HCT116 (cell line): ENCODE measurements around the gene GCGR. TPM values are rescaled to one million over a fixed set of nuclear protein-coding genes. Genes with fewer than 3 reads are reported as not detected.

Experiments
- ATAC-seq: fragments of 200-7000 bp; cut with Tn5 transposase; 2 replicates; pipeline ENCODE4 v1.9.1; 2020; ENCODE audit warnings: mild to moderate bottlenecking, moderate library complexity
- BruUV-seq: library from RNA; stranded (reverse); fragments of 400-500 nt; replicated peaks from 2 replicates; lab custom pipeline; 2021; lab: Mats Ljungman, UMichigan
- CTCF ChIA-PET: fragments of 300-600 bp; sonication (Branson Sonifier 250); formaldehyde crosslinking; loops from one replicate; lab custom pipeline; 2021; ENCODE audit warnings: antibody characterized with exemption; lab: Charles Lee
- POLR2A ChIA-PET: fragments of 300-600, 350-600 bp; sonication (Branson Sonifier 250); formaldehyde crosslinking; loops from one replicate; lab custom pipeline; 2021; ENCODE audit warnings: antibody characterized with exemption; lab: Charles Lee
- RAD21 ChIA-PET, 2 experiments: fragments of 300-600 bp; sonication (Branson Sonifier 250); formaldehyde crosslinking; loops; one replicate each; lab custom pipeline; 2023; ENCODE audit warnings: low total read pairs in 2 of 2; ENCODE audit not compliant: uncharacterized antibody in 2 of 2, unreplicated experiment in 2 of 2, low non-redundant PET in 1 of 2; lab: Charles Lee
- DNase-seq: peaks from one replicate; pipeline ENCODE4 v3.0.0-alpha.2; 2010; ENCODE audit warnings: low read depth, low spot score
- H2AFZ ChIP-seq: fragments of 200-600 bp; shearing (Covaris generic), sonication (generic); 2 replicates; pipeline ENCODE4 v1.6.1; 2017; ENCODE audit warnings: low read depth, mixed run types, mixed read lengths, antibody characterized with exemption, low read length; ENCODE audit not compliant: poor library complexity, severe bottlenecking
- H3K27ac ChIP-seq: 2 replicates; pipeline ENCODE4 v1.5.1; 2012; ENCODE audit warnings: low read depth, low read length
- H3K27me3 ChIP-seq: fragments of 200-600 bp; sonication (generic); 2 replicates; pipeline ENCODE4 v1.6.1; 2016; ENCODE audit warnings: mixed run types, low read length, mixed read lengths; ENCODE audit not compliant: insufficient read depth
- H3K36me3 ChIP-seq, 2 experiments: fragments of 200-500 bp in 1 of 2; fragments of 200-600 bp in 1 of 2; sonication (Bioruptor generic) in 1 of 2; sonication (generic) in 1 of 2; 2 replicates each; pipeline versions ENCODE4 v1.5.1 to v1.6.1; 2014 to 2016; ENCODE audit warnings: low read length in 2 of 2, inconsistent platforms in 1 of 2, mixed read lengths in 1 of 2, mixed run types in 1 of 2; ENCODE audit not compliant: insufficient read depth in 2 of 2, control insufficient read depth in 1 of 2
- H3K4me1 ChIP-seq, 2 experiments: fragments of 200-600 bp in 1 of 2; sonication (generic) in 1 of 2; 2 replicates each; pipeline versions ENCODE4 v1.5.1 to v1.6.1; 2012 to 2017; ENCODE audit warnings: low read length in 2 of 2, inconsistent platforms in 1 of 2, mild to moderate bottlenecking in 1 of 2, mixed read lengths in 1 of 2, mixed run types in 1 of 2, moderate library complexity in 1 of 2; ENCODE audit not compliant: insufficient read depth in 2 of 2, control insufficient read depth in 1 of 2
- H3K4me2 ChIP-seq: fragments of 200-600 bp; sonication (generic); 2 replicates; pipeline ENCODE4 v1.6.1; 2017; ENCODE audit warnings: mixed run types, low read length, mixed read lengths
- H3K4me3 ChIP-seq, 2 experiments: fragments of 200-600 bp in 1 of 2; sonication (generic) in 1 of 2; replicated peaks in 1 of 2; 2 replicates each; pipeline ENCODE4 v1.5.1; 2011 to 2016; ENCODE audit warnings: low read length in 2 of 2, control low read depth in 1 of 2, low read depth in 1 of 2, mild to moderate bottlenecking in 1 of 2, mixed read lengths in 1 of 2, mixed run types in 1 of 2
- H3K79me2 ChIP-seq: fragments of 200-600 bp; sonication (generic); 2 replicates; pipeline ENCODE4 v1.6.1; 2017; ENCODE audit warnings: mild to moderate bottlenecking, mixed run types, low read length, moderate library complexity, mixed read lengths; ENCODE audit not compliant: insufficient read depth
- H3K9ac ChIP-seq: fragments of 200-600 bp; sonication (generic); 2 replicates; pipeline ENCODE4 v1.6.1; 2016; ENCODE audit warnings: low read length, mixed read lengths
- H3K9me2 ChIP-seq: fragments of 200-600 bp; sonication (generic), shearing (Covaris generic); 2 replicates; pipeline ENCODE4 v1.6.1; 2017; ENCODE audit warnings: mixed run types, mild to moderate bottlenecking, moderate library complexity; ENCODE audit not compliant: insufficient read depth
- H3K9me3 ChIP-seq, 2 experiments: fragments of 200-500 bp in 1 of 2; fragments of 200-600 bp in 1 of 2; sonication (Bioruptor generic) in 1 of 2; sonication (generic) in 1 of 2; 2 replicates each; pipeline ENCODE4 v1.6.1; 2014 to 2017; ENCODE audit warnings: low read length in 2 of 2, mixed read lengths in 2 of 2, inconsistent platforms in 1 of 2, low read depth in 1 of 2, mild to moderate bottlenecking in 1 of 2, mixed run types in 1 of 2, moderate library complexity in 1 of 2; ENCODE audit not compliant: control insufficient read depth in 1 of 2, insufficient read depth in 1 of 2
- H4K20me1 ChIP-seq: fragments of 200-600 bp; sonication (generic), shearing (Covaris generic); 2 replicates; pipeline ENCODE4 v1.6.1; 2017; ENCODE audit warnings: mixed run types, mild to moderate bottlenecking, moderate library complexity; ENCODE audit not compliant: insufficient read depth
- CEBPB ChIP-seq: IDR thresholded peaks from 2 replicates; pipeline ENCODE4 v1.6.1; 2012; ENCODE audit warnings: low read depth
- EGR1 ChIP-seq: IDR thresholded peaks from 2 replicates; pipeline ENCODE4 v1.6.1; 2012; ENCODE audit warnings: low read depth
- ELF1 ChIP-seq: IDR thresholded peaks from 2 replicates; pipeline ENCODE4 v1.6.1; 2012; ENCODE audit warnings: low read depth, borderline replicate concordance
- EZH2 ChIP-seq: fragments of 200-600 bp; sonication (generic); IDR thresholded peaks from 2 replicates; pipeline ENCODE4 v1.6.1; 2017; ENCODE audit warnings: antibody characterized with exemption, mixed run types
- FOSL1 ChIP-seq: IDR thresholded peaks from 2 replicates; pipeline ENCODE4 v1.6.1; 2012; ENCODE audit warnings: low read depth
- JUND ChIP-seq: IDR thresholded peaks from 2 replicates; pipeline ENCODE4 v1.6.1; 2012
- POLR2AphosphoS5 ChIP-seq: IDR thresholded peaks from 2 replicates; pipeline ENCODE4 v1.6.1; 2011; ENCODE audit warnings: mild to moderate bottlenecking, low read depth, low read length, moderate library complexity
- RAD21 ChIP-seq: IDR thresholded peaks from 2 replicates; pipeline ENCODE4 v1.6.1; 2012; ENCODE audit warnings: low read depth, mild to moderate bottlenecking
- SIN3A ChIP-seq: IDR thresholded peaks from 2 replicates; pipeline ENCODE4 v1.6.1; 2012; ENCODE audit warnings: low read depth
- TCF7L2 ChIP-seq: IDR thresholded peaks from 2 replicates; pipeline ENCODE4 v1.7.0; 2011; ENCODE audit warnings: borderline replicate concordance, inconsistent platforms; ENCODE audit not compliant: insufficient read depth, insufficient read length; ENCODE audit errors: extremely low read depth
- YY1 ChIP-seq: IDR thresholded peaks from 2 replicates; pipeline ENCODE4 v1.6.1; 2011; ENCODE audit warnings: low read length, low read depth, moderate library complexity, mild to moderate bottlenecking; ENCODE audit not compliant: insufficient replicate concordance; ENCODE audit errors: extremely low read depth
- ZNF274 ChIP-seq: fragments of 200-500 bp; sonication (Bioruptor generic); IDR thresholded peaks from 2 replicates; pipeline ENCODE4 v1.6.1; 2014; ENCODE audit warnings: mild to moderate bottlenecking, low read depth, low read length, inconsistent platforms
- intact Hi-C: fragments of 100-400 bp; cut with micrococcal nuclease; formaldehyde crosslinking; loops from 2 replicates; pipeline ENCODE4 v1.10.0; 2022
- total RNA-seq: library from RNA; stranded (reverse); gene quantifications from one replicate; pipeline ENCODE4 v1.2.1, GENCODE V29; 2021; ENCODE audit not compliant: unreplicated experiment
- TF ChIP-seq, protein P1 (sequence below): IDR thresholded peaks from 2 replicates; pipeline ENCODE4 v1.6.1; 2011; ENCODE audit warnings: mild to moderate bottlenecking, low read length, moderate library complexity; ENCODE audit not compliant: insufficient replicate concordance; ENCODE audit errors: extremely low read depth
- TF ChIP-seq, protein P2 (sequence below), 3 experiments: fragments of 200-600 bp in 1 of 3; sonication (generic) in 1 of 3; IDR thresholded peaks in 2 of 3; conservative IDR thresholded peaks in 1 of 3; 2 replicates each; pipeline ENCODE4 v1.5.1; 2012 to 2017; ENCODE audit warnings: low read depth in 2 of 3, low read length in 2 of 3, antibody characterized with exemption in 1 of 3, borderline replicate concordance in 1 of 3, control low read depth in 1 of 3, mild to moderate bottlenecking in 1 of 3, mixed read lengths in 1 of 3, mixed run types in 1 of 3, moderate library complexity in 1 of 3; ENCODE audit not compliant: insufficient read depth in 1 of 3
- TF ChIP-seq, protein P3 (sequence below): IDR thresholded peaks from 2 replicates; pipeline ENCODE4 v1.6.1; 2012

The GCGR gene
- total RNA-seq, 1 experiment from 2014 or later = not detected

DNA sequence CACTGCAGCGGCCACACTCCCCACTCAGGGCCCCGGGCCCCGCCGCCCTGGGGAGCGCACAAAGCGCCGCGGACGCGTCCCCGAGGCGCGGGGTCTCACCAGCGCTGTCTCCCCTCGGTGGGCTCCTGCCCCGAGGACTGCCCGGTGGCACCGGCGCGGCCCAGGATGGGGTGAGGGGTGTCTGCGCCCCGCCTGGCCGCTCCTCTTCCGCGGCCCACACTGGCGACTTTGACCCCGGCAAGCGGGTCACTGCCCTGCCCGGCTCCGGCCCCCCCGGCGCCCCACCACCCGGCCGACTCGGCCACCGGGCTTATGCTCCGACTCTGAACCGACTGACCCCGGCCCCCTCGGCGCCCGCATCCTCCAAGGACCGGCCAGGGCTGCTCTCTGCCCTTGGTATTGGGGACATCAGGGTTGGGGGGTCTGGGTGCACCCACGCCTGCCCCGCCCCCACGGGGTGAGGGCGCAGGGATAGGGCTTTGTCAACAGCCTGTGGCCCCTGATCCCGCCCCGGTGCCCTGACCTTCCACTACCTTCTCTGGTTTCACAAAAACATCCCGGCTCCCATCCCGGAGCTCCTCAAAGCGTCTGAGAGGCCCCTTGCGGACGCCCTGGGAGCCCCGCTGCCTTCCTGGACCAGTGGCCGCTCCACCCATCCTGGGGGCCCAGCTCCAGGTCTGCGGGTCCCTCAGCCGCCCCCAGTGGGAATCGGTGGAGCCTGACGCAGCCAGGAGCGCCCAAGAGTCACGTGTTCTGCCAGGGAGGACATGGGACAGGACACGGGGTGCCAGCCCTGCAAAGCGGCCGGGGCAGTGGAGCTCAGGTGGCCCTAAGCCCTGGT is 829 bp downstream of the GCGR start (continued):
- TF ChIP-seq POLR2AphosphoS5 (no peak), EGR1 (no peak), ZNF274 (no peak), SIN3A (no peak), FOSL1 (no peak), CEBPB (no peak), ELF1 (no peak), JUND (no peak)
- TF ChIP-seq, protein P1, sequence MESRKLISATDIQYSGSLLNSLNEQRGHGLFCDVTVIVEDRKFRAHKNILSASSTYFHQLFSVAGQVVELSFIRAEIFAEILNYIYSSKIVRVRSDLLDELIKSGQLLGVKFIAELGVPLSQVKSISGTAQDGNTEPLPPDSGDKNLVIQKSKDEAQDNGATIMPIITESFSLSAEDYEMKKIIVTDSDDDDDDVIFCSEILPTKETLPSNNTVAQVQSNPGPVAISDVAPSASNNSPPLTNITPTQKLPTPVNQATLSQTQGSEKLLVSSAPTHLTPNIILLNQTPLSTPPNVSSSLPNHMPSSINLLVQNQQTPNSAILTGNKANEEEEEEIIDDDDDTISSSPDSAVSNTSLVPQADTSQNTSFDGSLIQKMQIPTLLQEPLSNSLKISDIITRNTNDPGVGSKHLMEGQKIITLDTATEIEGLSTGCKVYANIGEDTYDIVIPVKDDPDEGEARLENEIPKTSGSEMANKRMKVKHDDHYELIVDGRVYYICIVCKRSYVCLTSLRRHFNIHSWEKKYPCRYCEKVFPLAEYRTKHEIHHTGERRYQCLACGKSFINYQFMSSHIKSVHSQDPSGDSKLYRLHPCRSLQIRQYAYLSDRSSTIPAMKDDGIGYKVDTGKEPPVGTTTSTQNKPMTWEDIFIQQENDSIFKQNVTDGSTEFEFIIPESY = no peak

- ChIA-PET CTCF (interaction anchor here (1.2 kb wide), 1 partner anchor 16 kb away, joined by 4 read pairs; no protein-coding TSS in a partner anchor), POLR2A (no interaction called here), RAD21 (no interaction called here)
- ATAC-seq = no peak
- H3K9me3 ChIP-seq = no peaks in the 10 kb centered on the region
- intact Hi-C loops = no loop called here
- no peaks in the 10 kb centered on the region for H4K20me1 ChIP-seq
- no peak overlapping the region for H2AFZ ChIP-seq
- H3K36me3 ChIP-seq = no peaks in the 10 kb centered on the region
- H3K27ac ChIP-seq = no peak overlapping the region
- peaks cover 0 to 6% of the 10 kb centered on the region in 2 experiments; a peak in 2 of 4 replicates for H3K4me1 ChIP-seq
- H3K4me2 ChIP-seq = no peak overlapping the region
- H3K9me2 ChIP-seq = no peaks in the 10 kb centered on the region
- no peaks in the 10 kb centered on the region for H3K79me2 ChIP-seq
- H3K27me3 ChIP-seq = peaks cover 13% of the 10 kb centered on the region; the same call in 1 of the 2 replicates
- H3K4me3 ChIP-seq = no peak overlapping the region
- BruUV-seq = no TSS peak
- DNase-seq = no peak
- H3K9ac ChIP-seq = no peak overlapping the region
- TF ChIP-seq, protein P1 = no peak
- TF ChIP-seq CEBPB = no peak
- no peak for TF ChIP-seq JUND
- TF ChIP-seq, protein P2, sequence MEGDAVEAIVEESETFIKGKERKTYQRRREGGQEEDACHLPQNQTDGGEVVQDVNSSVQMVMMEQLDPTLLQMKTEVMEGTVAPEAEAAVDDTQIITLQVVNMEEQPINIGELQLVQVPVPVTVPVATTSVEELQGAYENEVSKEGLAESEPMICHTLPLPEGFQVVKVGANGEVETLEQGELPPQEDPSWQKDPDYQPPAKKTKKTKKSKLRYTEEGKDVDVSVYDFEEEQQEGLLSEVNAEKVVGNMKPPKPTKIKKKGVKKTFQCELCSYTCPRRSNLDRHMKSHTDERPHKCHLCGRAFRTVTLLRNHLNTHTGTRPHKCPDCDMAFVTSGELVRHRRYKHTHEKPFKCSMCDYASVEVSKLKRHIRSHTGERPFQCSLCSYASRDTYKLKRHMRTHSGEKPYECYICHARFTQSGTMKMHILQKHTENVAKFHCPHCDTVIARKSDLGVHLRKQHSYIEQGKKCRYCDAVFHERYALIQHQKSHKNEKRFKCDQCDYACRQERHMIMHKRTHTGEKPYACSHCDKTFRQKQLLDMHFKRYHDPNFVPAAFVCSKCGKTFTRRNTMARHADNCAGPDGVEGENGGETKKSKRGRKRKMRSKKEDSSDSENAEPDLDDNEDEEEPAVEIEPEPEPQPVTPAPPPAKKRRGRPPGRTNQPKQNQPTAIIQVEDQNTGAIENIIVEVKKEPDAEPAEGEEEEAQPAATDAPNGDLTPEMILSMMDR (IDR thresholded peaks at IDR 0.05 in 2 of 3, conservative IDR thresholded peaks at IDR 0.05 in 1 of 3; ENCODE audit: borderline replicate concordance in 1 of 3, insufficient read depth in 1 of 3, low read depth in 2 of 3, low read length in 2 of 3) = no peak
- TF ChIP-seq EGR1 = no peak
- TF ChIP-seq, protein P3, sequence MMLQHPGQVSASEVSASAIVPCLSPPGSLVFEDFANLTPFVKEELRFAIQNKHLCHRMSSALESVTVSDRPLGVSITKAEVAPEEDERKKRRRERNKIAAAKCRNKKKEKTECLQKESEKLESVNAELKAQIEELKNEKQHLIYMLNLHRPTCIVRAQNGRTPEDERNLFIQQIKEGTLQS = no peak
- TF ChIP-seq RAD21 = no peak
- TF ChIP-seq TCF7L2 = no peak
- TF ChIP-seq EZH2 = no peak
- no peak for TF ChIP-seq YY1
Measured at GRCh38 chr17:81805707-81806460, 1.9 kb downstream of the GCGR start.
